ENCODE measurements around the gene OLFML1. TPM values are rescaled to one million over a fixed set of nuclear protein-coding genes. Genes with fewer than 3 reads are reported as not detected.

The OLFML1 gene
- total and polyA plus RNA-seq, 2 of the 13 experiments (the other 11 are each of a cell fraction or from before 2014, with no cell fraction given), result 0.89 to 0.90 TPM

DNA sequence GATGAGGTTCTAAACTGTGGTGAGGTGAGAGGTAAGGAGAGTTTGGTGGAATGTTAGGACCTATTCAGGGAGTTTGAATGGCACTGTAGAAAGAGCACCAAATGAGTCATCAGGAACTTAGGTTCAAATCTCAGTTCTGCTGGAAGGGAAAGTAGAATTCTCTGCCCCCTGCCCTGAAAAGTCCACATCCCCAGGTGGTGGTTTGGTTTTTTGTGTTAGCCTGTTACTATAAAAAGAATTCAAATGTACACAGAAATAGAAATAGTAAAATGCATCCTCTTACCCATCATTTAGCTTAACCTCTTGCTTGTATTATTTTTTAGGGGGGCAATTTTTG lies 48.7 kb downstream of the OLFML1 start:
- in situ Hi-C loops (cut with HindIII; ENCODE audit: extremely low pct_ligation_motif_present, low pct_unique_long_range_greater_than_20kb), result no loop called here
- CTCF ChIA-PET (ENCODE audit: low intra/inter-chr PET ratio, low total read pairs), result no interaction called here
- FAIRE-seq, result no peak

More for the DNA sequence above, 48.7 kb downstream of the OLFML1 start:
- H3K27me3 ChIP-seq (ENCODE audit: control insufficient read depth in 1 of 2, insufficient read depth in 2 of 2, low read length in 2 of 2), result no peaks in the 10 kb centered on the region
- no peaks in the 10 kb centered on the region for H3K9me3 ChIP-seq (ENCODE audit: low read length)
- POLR2A ChIA-PET, result interaction anchor here (0.9 kb wide), 1 partner anchor 39 kb away, joined by 3 read pairs; no protein-coding TSS in a partner anchor
- no TSS peak for BruUV-seq (replicated peaks)
- intact Hi-C loops (cut with micrococcal nuclease; ENCODE audit: unreplicated experiment), result no loop called here
- no peak overlapping the region for H3K9ac ChIP-seq (ENCODE audit: insufficient read depth, low read depth, low read length)
- ATAC-seq (no peak), DNase-seq (ENCODE audit: low spot score) (no peak)
- H3K4me2 ChIP-seq (ENCODE audit: low read depth, low read length), result no peak overlapping the region
- H2AFZ ChIP-seq (ENCODE audit: low read length), result no peak overlapping the region
- no peaks in the 10 kb centered on the region; a peak in 1 of 5 replicates for H3K36me3 ChIP-seq (replicated peaks in 1 of 2; ENCODE audit: control insufficient read depth in 1 of 2, insufficient read depth in 2 of 2, low read length in 2 of 2)
- H3K27ac ChIP-seq (ENCODE audit: extremely low read length, insufficient read depth, low read length), result no peak overlapping the region
- H3K79me2 ChIP-seq (ENCODE audit: insufficient read depth, low read length), result no peaks in the 10 kb centered on the region
- 0 out of 2 replicates have a peak, but pooled peaks cover under 1% of the 10 kb centered on the region for H4K20me1 ChIP-seq (ENCODE audit: insufficient read depth, low read length)
- peaks cover 20% of the 10 kb centered on the region for H3K4me1 ChIP-seq (ENCODE audit: insufficient read depth, low read length)
- H3K4me3 ChIP-seq (replicated peaks in 1 of 3; ENCODE audit: insufficient read depth in 1 of 3, low read depth in 2 of 3, low read length in 3 of 3), result no peak overlapping the region
- TF ChIP-seq, protein P1, sequence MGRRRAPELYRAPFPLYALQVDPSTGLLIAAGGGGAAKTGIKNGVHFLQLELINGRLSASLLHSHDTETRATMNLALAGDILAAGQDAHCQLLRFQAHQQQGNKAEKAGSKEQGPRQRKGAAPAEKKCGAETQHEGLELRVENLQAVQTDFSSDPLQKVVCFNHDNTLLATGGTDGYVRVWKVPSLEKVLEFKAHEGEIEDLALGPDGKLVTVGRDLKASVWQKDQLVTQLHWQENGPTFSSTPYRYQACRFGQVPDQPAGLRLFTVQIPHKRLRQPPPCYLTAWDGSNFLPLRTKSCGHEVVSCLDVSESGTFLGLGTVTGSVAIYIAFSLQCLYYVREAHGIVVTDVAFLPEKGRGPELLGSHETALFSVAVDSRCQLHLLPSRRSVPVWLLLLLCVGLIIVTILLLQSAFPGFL (CRISPR knock-in tag; IDR thresholded peaks at IDR 0.05), result no peak
- TF ChIP-seq MAZ (IDR thresholded peaks at IDR 0.05; ENCODE audit: borderline replicate concordance, low read depth, low read length) (no peak), MAZ (CRISPR knock-in tag; IDR thresholded peaks at IDR 0.05; ENCODE audit: low read depth) (no peak), KDM5B (CRISPR knock-in tag; IDR thresholded peaks at IDR 0.05; ENCODE audit: borderline replicate concordance) (no peak), MXD4 (CRISPR knock-in tag; IDR thresholded peaks at IDR 0.05) (no peak), ZNF589 (CRISPR knock-in tag; conservative IDR thresholded peaks at IDR 0.05) (no peak), NFE2L2 (IDR thresholded peaks at IDR 0.05; ENCODE audit: low read length) (no peak), KAT2B (IDR thresholded peaks at IDR 0.05; ENCODE audit: borderline replicate concordance, low read depth, low read length) (no peak), ZNF607 (CRISPR knock-in tag; IDR thresholded peaks at IDR 0.05; ENCODE audit: borderline replicate concordance) (no peak)
- TF ChIP-seq, protein P2, sequence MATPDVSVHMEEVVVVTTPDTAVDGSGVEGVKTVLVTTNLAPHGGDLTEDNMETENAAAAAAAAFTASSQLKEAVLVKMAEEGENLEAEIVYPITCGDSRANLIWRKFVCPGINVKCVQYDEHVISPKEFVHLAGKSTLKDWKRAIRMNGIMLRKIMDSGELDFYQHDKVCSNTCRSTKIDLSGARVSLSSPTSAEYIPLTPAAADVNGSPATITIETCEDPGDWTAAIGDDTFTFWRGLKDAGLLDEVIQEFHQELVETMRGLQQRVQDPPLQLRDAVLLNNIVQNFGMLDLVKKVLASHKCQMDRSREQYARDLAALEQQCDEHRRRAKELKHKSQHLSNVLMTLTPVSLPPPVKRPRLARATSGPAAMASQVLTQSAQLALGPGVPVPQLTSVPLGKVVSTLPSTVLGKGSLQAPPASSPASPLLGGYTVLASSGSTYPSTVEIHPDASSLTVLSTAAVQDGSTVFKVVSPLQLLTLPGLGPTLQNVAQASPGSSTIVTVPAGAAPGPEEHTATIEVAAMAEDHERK (CRISPR knock-in tag; IDR thresholded peaks at IDR 0.05; ENCODE audit: low read depth), result no peak
- TF ChIP-seq, protein P3, sequence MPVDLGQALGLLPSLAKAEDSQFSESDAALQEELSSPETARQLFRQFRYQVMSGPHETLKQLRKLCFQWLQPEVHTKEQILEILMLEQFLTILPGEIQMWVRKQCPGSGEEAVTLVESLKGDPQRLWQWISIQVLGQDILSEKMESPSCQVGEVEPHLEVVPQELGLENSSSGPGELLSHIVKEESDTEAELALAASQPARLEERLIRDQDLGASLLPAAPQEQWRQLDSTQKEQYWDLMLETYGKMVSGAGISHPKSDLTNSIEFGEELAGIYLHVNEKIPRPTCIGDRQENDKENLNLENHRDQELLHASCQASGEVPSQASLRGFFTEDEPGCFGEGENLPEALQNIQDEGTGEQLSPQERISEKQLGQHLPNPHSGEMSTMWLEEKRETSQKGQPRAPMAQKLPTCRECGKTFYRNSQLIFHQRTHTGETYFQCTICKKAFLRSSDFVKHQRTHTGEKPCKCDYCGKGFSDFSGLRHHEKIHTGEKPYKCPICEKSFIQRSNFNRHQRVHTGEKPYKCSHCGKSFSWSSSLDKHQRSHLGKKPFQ (CRISPR knock-in tag; IDR thresholded peaks at IDR 0.05; ENCODE audit: insufficient replicate concordance), result no peak

Measured in HepG2 (cell line).